ENCODE results near the gene TRIM45.
"Not testable (repeated sequence)": the region's sequence is repeated elsewhere in the genome, so short reads cannot be mapped to it uniquely, and the experiment has no call there.

The TRIM45 gene

DNA sequence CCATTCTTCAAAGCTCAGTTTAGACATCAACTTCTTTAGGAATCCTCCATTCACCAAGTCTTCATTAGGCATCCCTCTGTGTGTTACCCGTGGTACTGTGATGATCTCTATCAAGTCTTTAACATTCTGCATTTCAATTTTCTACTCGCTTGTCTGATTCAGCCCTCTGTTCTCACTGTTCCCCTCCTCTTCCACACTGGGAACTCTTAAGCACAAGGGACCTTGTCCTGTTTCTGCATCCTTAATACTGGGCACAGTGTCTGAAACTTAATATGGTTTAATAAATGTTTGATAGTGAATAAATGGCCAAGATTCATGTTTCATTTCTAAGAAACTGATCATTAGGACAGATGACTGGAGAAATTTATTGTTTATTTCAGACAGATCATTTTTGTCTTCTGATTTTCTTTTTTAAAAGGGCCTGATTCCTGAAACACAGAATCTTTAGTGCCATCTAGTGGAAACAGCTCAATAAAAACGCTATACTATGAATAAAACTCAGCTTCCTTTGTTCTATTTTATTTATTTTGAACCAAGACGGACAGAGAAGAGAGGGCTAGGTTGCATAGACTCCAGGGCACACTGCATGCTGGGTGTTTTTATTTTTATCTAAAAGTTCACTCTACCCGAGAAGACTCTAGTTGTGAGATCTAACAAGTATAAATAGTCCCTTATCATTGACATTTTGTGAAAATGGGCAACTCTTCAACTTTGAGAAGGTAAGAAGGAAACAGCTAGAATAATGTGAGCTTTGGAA lies 7.0 kb upstream of the TRIM45 start:
- peak; percentile 72 for DNase-seq

DNA sequence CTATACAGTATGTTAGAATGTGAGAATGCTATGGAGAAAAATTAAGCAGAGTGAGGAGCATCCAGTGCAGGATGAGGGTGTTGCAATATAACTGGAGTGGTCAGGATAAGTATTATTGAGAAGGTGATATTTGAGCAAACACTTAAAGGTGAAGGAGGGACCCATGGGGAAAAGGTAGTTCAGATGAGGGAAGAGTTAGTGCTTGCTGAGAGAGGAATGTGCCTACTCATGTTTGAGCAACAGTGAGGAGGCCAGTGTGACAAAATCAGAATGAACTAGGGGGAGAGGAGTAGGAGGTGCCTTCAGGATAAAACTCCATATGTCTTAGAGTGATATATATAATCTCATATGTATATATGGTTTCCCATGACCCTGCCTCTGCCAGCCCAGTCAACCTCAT lies 6.2 kb upstream of the TRIM45 start:
- no peak for DNase-seq

DNA sequence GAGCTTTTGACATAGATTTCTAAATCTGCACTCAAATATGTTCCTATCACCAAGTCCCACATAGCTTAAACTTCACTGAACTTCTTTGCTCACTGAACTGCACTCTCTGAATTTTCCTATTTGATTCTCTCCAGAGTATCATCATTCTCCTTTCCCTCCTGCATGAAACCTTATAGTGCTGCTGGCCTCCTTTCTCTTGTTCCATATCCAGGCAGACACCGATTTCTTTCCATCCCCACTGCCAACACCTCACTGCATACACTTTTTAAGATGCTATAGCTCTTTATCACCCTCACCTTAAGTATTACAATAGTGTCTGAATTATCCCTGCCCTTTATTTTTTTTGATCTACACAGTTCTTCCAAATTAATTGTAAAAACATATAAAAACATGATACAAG lies 3.1 kb upstream of the TRIM45 start:
- DNase-seq = no peak

DNA sequence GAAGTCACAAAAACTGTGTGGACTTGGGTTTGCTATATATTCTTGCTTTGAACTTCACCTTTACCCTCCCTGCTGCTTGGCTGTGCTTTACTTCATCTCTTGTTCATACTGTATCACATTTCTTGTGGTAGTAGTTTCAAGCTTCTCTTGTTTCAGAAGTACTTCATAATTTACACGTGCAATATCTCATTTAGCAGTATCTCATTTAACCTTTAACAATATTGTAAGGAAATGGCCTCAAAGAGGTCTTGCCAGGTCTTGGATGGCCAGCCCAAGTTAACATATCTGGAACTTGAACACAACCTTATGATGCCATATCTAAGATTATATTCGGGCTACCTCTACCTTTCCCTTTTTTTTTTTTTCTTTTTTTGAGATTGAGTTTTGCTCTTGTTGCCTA lies 1.7 kb upstream of the TRIM45 start:
- DNase-seq = no peak

DNA sequence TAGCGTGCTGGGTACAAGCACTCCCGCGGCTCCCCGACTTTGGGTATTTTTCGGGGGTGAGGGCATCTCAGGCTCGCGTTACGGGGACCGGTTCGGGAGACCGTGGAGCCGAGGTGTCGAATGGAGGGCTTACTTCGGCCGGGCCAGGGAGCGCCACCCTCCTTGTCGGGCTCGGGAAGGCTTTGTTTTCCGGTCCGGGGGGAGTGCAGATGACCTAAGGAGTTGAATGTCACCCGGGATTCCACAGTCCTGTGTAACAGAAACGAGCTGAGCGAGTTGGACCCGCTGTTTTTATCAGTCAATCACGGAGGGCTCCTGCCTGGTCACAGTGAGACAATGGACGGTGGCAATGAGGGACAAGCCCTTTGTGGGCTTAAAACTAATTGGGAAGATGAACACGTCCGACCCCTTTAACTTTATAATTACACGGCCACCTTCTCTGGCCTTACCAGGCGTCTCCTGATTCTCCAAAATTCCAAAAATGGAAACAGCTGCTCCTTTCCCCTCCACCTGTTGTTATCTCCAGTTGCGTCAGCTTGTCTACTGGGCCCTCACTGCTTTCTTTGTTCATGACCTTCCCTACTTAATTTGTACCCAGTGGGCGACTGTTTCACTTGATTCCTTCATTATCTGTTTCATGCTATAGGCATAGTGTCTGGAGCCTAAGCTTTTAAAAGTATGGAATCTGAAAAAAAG lies 929 bp upstream of the TRIM45 start:
- DNase-seq = no peak

DNA sequence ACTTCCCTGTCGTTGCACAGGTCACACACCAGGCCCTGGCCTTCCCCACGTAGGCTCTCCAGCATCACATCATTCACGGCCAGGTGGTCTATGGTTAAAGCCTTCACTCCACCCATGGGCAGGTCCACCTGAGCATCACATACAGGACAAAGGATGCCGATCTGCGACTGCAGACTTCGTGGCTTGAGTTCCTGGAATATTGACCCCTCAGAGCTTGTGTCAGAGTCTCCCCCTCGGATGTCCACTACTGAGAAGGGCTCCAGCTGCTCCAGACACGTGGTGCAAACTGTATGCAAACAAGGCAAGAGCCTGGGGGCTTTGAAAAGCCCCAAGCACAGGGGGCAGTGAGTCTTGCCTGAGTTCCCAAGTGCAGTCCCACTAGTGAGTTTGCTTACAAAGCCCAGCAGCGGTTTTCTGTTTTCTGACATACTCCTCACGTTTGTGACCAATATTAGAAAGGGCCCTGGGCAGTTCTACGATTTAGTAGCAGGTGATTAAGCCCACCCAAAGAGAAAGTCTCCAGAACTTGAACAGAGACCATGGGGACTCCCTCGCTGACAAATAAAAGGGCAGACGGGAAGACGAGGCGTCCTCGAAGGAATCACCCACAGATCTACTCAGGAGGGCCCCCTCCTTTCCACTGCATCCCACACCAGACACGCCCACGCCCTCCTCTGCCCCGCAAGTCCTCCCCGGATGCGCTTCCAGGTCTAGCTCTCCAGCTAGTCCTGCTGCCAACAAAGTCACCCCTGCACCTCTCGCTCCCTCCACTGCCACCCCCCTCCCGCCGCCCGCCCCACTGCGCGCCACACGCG lies 568 bp downstream of the TRIM45 start:
- peak; percentile 42 for DNase-seq

DNA sequence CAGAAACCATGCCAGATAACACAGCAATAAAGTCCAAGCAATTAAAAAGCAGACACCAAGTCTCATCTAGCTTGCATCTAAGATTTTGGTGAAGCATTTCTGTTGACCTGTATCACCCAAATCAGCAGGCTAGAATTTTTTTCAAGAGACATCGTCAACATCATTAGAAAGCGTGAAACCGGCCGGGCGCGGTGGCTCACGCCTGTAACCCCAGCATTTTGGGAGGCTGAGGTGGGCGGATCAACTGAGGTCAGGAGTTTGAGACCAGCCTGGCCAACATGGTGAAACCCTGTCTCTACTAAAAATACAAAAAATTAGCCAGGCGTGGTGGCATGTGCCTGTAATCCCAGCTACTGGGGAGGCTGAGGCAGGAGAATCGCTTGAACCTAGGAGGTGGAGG lies 2.4 kb downstream of the TRIM45 start:
- not testable (repeated sequence) for DNase-seq

DNA sequence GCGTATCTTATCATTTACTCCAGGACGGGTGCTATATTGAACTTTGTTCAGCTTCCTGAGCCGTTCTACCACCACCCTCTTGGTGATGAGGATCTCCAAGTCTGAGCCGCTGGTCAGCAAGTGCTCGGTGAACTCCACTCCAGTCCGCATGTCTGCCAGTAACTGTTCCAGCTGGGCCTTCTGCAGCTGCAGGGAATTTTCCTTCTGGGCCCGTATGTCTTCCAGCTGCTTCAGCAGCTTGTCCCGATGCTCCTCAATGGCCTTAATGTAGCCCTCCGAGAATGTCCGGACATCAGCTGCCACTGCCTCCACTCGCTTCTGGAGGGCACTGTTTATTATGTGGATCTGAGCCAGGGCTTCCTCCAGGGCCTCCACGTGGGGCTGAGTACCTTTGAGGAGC lies 3.4 kb downstream of the TRIM45 start:
- DNase-seq = no peak

DNA sequence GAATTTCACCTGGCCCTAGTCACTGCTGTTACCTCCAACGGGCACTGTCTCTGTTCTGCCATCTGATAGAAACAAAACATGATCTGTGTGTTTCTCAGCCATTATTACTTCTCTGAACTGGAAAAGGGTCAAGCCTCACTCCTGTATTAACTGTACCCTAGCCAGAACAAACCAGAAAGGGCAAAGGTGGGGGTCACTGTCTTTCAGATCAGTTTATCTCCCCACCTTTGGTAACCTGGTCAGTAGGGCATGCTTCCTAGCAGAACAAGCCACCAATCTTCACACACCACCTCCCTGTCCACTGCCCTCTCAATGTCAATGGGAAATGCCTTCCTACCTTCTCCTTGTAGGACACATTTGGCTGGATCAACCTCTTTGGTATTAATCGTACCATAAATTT lies 3.9 kb downstream of the TRIM45 start:
- DNase-seq = no peak

DNA sequence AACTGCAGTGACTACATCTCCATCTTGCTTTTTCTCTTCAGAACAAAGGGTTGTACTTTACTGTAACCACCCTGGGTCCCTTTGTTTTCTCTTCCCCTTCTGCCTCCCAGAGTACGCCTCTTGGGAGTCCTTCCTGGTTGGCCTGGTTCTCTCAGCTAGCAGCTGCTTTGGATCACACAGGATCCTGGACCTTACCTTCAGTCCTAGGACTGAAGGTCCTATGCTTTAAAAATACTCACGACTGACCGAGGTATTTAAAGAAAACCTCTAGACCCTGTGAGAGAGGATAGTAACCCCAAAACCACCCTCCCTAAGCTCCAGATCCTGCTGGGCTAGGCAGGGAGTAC lies 4.8 kb downstream of the TRIM45 start:
- DNase-seq = no peak

DNA sequence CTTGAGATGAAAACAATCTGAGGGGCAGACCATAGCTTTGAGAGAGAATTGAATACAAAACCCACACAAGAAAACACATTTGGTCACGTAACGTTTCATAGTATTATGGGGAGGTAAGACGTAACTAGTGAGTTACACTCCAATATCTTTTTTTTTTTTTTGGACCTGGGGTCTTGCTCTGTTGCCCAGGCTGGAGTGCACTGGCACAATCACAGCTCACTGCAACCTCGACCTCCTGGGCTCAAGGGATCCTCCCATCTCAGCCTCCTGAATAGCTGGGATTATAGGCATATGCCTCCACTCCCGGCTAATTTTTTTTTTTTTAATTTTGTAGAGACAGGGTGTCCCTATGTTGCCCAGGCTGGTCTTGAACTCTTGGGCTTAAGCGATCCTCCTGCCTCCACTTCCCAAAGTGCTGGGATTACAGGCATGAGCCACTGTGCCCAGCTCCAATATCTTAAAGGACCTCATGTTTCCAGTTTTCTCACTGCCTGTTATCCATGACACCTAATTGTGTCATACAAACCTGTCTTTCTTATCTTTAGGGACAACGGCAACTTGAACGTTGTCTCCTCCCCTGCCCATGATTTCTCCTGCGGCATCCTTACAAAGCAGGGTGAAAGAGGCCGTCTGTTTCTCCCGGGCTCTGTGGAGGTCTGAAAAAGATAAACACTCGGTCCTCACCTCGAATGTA lies 5.3 kb downstream of the TRIM45 start:
- no peak for DNase-seq

DNA sequence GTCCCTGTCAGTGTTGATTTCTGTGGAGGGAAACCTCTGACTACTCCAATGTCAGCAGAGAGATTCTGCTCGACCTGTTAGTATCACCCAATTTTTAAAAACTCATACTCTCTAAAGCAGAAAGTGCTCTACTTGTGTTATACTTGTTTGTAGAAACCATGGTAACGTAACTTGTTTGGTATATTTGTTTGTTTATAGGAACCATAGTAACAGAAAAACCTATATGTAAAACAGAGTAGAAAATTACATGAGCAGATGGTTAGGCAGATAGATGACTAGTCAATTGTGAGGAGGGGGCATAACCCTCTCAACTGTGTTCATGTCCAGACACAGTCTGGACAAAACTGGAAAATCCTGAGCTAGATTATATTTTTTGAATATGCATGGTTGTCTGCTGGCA lies 6.7 kb downstream of the TRIM45 start:
- no peak for DNase-seq

DNA sequence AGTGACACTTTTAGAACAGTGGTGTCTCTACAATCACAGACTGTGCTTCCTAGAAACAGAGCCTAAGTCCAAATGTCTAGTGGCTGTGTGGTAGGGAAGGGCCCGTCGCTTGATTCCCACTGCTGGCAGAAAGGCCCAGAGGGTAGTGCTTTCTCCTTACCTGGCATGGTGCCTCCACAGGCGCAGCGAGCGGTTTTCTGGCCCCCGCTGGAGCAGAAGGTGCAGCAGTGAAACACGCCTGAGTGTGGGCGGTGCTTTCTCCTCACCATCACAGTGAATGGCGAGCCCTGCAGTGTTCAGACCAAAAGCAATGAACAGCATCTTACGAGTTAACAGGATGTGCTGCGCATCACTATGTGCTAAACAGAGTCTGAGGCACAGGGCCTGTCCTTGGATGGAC lies 8.3 kb downstream of the TRIM45 start:
- DNase-seq = no peak

DNA sequence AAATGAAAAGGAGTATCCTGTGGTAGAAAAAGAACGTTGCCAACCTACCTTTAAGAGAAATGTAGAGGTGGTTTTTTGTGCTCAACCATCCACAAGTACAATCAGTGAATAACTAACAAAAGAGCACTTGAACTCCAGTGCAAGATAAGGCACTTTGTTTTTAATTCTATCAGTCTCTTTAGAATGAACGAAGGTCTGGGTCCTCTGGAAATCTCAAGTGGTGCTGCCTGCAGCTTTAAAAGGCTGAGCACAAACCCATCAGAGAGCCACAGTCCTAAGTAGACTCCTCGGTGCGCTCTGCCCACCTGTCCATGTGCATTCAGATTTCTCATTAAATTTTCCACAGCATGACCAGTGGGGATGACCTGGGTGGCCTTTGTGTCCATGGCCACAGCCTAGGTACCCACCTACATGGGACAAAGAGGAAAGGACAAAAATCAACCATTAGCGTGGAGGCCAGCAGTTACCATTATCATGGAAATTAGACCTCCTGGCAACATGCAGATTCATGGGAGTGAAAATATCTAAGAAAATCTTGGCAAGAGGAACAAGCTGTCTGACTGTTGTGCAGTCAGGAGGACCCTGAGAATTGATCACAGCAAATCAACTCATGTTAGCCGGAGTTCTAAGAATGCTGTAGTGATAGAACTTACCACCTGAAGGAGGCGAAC lies 9.4 kb downstream of the TRIM45 start:
- no peak for DNase-seq

DNA sequence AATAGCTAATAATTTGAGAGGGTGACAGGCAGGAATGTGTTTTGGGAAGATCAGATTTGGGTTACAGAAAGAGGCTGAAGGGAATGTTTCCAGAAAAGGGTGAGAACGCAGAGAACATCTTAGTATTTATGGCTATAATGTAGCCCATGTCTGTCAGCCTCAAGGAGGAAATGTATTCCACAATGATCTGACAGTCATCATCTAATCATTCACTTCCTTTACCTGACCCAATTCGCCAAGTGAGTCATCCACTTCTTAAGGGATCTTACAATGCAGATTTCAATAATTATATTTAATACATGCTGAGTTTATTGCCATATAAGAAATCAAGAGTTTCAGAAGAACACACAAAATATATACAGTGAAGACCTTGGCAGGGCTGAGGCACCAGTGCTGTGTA lies 10.8 kb downstream of the TRIM45 start:
- DNase-seq = peak; percentile 0

DNA sequence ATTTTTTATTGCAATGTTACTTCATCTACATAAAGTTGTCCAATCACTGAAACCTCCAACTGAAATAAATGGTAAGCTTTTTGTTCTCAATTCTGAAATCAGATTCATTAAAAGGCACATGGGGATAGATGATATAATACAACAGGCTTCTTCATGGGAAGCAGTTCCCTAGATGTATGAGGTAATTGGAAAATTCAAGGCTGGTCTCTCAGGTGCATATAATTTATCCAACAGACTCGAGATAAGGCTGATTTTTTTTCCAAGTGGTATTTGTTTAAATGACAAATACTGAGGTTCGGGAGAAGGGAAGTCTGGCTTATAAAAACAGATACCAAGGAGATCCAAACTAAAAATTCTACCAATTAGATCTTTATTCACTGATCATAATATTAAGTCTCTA lies 14.2 kb downstream of the TRIM45 start:
- no peak for DNase-seq

DNA sequence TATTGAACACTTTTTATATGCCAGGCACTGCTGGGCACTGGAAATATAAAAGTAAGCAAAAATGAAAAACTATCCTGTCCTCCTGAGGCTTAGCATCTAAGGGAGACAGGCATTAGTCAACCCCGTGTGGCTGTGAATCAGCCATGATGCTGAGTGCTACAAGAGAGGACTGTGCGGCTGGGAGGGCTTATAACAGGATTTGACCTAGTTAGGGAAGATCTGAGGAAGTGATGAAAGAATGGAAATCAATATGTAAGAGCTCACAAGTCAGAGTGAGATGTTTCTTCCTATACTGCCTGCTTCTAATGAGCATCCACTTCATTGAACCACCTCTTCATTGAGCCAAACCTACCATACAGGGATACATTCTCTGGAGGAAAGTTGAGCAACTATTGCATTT lies 15.1 kb downstream of the TRIM45 start:
- DNase-seq = no peak

DNA sequence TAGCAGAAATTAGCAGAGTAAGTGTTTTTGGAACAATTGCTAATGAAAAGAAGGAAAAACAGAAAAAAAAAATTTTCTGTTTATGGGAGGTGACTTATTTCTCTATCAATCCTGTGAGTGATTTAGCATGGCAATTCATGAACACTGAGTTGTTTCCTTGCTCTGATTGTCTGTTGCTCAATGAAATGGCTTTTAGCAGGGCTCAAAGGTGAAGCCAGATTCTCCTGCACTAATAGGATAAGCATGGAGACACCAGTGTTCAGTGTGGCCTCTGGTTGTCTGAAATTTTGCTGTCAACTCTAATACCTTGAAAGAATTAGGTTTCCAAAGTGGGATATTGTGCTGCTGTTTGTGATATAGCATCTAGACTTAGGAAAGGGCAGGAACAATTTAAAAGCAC lies 15.8 kb downstream of the TRIM45 start:
- DNase-seq = no peak

DNA sequence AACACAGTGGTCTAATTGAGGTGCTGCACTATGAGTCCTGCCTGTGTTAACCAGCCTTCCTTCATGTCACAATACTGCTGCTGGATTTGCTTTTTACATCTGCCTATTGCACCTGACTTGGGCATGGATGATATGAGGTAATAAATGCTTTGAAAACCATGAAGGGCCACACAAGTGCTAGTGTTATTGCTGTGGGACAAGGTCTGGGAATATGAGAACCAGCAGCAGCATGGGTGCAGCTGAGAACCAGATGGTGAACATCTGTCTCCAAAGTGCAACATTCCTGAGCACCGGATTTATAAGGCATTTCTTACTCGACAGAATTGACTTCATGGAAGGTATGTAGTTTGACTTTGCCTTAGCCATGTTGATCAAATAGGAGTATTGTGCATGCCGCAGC lies 16.6 kb downstream of the TRIM45 start:
- no peak for DNase-seq

DNA sequence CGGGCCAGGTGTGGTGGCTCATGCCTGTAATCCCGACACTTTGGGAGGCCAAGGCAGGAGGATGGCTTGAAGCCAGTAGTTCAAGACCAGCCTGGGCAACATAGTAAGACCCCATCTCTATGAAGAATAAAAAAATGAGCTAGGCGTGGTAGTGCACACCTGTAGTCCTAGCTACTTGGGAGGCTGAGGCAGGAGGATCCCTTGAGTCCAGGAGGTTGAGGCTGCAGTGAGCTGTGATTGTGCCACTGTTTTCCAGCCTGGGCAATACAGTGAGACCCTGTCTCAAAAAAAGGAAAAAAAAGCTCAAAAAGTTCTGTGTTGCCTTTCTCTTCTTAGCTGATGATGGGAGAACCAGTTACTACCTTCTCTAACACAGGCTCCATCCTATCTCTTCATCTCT lies 19.7 kb downstream of the TRIM45 start:
- not testable (repeated sequence) for DNase-seq

DNA sequence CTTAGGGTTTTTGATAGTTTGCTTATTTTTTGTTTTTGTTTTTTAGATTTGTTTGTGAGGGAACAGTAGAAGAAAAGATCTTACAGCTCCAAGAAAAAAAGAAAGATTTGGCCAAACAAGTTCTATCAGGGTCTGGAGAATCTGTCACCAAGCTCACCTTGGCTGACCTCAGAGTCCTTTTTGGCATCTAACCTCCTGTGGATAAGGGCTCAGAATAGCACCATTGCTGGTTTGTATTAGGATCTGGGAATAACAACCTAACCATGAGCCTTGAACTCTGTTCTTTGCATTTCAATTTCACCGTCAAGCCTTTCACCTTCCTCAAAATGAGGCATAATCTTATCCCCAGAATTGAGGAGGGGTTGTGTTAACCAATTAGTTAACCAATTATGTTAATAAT lies 20.2 kb downstream of the TRIM45 start:
- DNase-seq = no peak

DNA sequence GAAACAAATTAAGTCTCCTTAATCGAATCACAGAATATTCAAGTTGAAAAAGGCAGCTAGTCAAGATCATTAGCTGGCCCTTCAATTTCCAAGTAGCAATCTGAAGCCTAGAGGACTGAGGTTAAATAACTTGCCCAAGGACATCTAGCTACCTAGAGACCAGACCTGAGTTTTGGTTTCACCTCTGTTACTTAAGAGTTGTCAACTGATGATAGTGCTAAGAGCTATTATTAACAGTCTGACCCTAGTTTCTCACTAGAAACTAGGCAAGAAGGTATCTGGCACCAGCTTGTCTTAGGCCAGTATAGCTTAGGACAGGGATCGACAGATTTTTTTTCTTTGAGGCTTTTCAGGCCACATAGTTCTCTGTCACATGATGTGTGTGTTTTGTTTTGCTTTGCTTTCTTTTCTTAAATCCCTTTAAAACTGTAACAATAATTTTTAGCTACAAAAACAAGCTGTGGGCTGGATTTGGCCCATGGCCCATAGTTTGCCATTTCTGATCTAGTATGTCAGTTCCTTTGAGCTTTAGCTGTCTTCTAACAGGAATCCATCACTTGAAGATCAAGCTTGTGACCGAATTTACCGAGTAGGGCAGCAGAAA lies 23.2 kb downstream of the TRIM45 start:
- no peak for DNase-seq
